Osteocyte (in vitro differentiated cells): ENCODE measurements around the gene AHNAK2. TPM values are rescaled to one million over a fixed set of nuclear protein-coding genes. Genes with fewer than 3 reads are reported as not detected.

Experiments used
- DNase-seq: peaks from one replicate; pipeline ENCODE4 v3.0.0; 2021; ENCODE audit warnings: mixed read lengths; ENCODE audit not compliant: unreplicated experiment; ENCODE audit errors: extremely low spot score
- H3K27ac Mint-ChIP-seq: one replicate; pipeline ENCODE4 v1.8.0; 2021; ENCODE audit warnings: mild to moderate bottlenecking, mixed read lengths; ENCODE audit not compliant: unreplicated experiment
- H3K27me3 Mint-ChIP-seq: one replicate; pipeline ENCODE4 v1.8.0; 2021; ENCODE audit warnings: mixed read lengths; ENCODE audit not compliant: unreplicated experiment
- H3K36me3 Mint-ChIP-seq: one replicate; pipeline ENCODE4 v1.8.0; 2021; ENCODE audit warnings: mixed read lengths; ENCODE audit not compliant: unreplicated experiment
- H3K4me1 Mint-ChIP-seq: one replicate; pipeline ENCODE4 v1.8.0; 2021; ENCODE audit warnings: mixed read lengths; ENCODE audit not compliant: unreplicated experiment
- H3K4me3 Mint-ChIP-seq: one replicate; pipeline ENCODE4 v1.8.0; 2021; ENCODE audit warnings: mild to moderate bottlenecking, moderate library complexity, mixed read lengths; ENCODE audit not compliant: unreplicated experiment
- H3K9me3 Mint-ChIP-seq: one replicate; pipeline ENCODE4 v1.8.0; 2021; ENCODE audit warnings: mixed read lengths; ENCODE audit not compliant: unreplicated experiment
- CTCF ChIP-seq: fragments of 200-600 bp; sonication (generic); IDR thresholded peaks from 2 replicates; pipeline ENCODE4 v1.5.0; 2021; ENCODE audit warnings: antibody characterized with exemption, mild to moderate bottlenecking, moderate library complexity
- total RNA-seq: library from RNA; stranded (reverse); gene quantifications from 2 replicates; pipeline ENCODE4 v1.2.1, GENCODE V29; 2021

Gene AHNAK2
- total RNA-seq, 1 donor from 2014 or later = 145 TPM

- H3K36me3 Mint-ChIP-seq = no peaks in the 10 kb centered on the region
- peak overlapping the region; percentile 93 for H3K27ac Mint-ChIP-seq
- peak; percentile 92 for DNase-seq
- TF ChIP-seq CTCF = no peak
- no peak overlapping the region for H3K4me3 Mint-ChIP-seq
- H3K4me1 Mint-ChIP-seq = peaks cover 86% of the 10 kb centered on the region
- no peaks in the 10 kb centered on the region for H3K9me3 Mint-ChIP-seq
- H3K27me3 Mint-ChIP-seq = no peaks in the 10 kb centered on the region
Observed at GRCh38 chr14:104973385-104974145, 4.6 kb downstream of the AHNAK2 start.

GRCh38 chr14:104973135-104973384 is 5.1 kb downstream of the AHNAK2 start:
- Mint-ChIP-seq H3K27me3 (no peaks in the 10 kb centered on the region), H3K4me3 (no peak overlapping the region), H3K36me3 (no peaks in the 10 kb centered on the region), H3K4me1 (peaks cover 90% of the 10 kb centered on the region), H3K9me3 (no peaks in the 10 kb centered on the region), H3K27ac (peak overlapping the region; percentile 93)
- no peak for TF ChIP-seq CTCF
- peak; percentile 96 for DNase-seq

DNA sequence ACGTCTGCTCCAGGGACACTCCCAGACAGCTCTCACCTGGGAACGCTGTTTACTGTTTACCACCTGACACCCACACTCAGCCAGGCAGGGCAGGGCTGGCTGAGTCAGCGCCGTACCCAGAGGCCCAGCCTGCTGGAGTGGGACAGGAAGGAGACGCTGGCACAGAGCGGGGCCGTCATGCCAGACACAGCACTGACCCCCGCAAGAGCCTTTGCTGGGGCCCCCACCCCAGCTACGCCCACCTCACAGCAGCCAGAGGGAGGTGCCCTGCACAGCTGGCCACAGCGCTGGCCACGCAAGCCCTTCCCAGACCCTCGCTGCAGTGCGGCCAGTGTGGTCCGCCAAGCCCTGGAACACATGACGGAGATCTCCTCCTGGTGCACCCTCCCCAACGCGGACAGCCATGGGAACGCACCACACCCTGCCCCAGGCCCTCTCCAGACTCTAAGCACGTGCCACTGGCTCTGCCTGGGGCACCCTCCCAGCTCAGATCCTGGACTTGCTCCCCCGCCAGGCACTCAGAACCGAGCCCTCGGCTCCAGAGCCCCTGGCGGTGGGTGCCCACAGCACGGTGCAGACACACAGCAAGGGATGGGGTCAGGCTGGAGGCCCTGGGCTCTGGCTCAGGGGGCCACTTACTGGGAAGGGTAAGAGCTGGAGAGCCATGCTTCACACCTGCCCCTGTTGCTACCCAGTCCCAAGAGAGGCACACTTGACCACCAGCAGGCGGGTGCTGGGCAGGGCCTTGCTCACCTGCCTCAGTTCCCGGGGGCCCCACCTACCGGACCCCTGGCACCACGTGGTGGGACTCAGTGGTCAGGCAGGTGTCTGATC is 5.7 kb downstream of the AHNAK2 start:
- TF ChIP-seq CTCF = no peak
- peak; percentile 91 for DNase-seq
- Mint-ChIP-seq H3K27ac (peak overlapping the region; percentile 93), H3K4me1 (peaks cover 93% of the 10 kb centered on the region), H3K9me3 (no peaks in the 10 kb centered on the region), H3K4me3 (no peak overlapping the region), H3K36me3 (no peaks in the 10 kb centered on the region), H3K27me3 (no peaks in the 10 kb centered on the region)

GRCh38 chr14:104971447-104972240 is 6.5 kb downstream of the AHNAK2 start:
- Mint-ChIP-seq H3K36me3 (no peaks in the 10 kb centered on the region), H3K27me3 (no peaks in the 10 kb centered on the region), H3K4me1 (peaks cover 89% of the 10 kb centered on the region), H3K27ac (peak overlapping the region; percentile 93), H3K4me3 (peak overlapping the region; percentile 26), H3K9me3 (no peaks in the 10 kb centered on the region)
- no peak for DNase-seq
- no peak for TF ChIP-seq CTCF
